ENCODE measurements around the gene PATL1. TPM values are rescaled to one million over a fixed set of nuclear protein-coding genes. Genes with fewer than 3 reads are reported as not detected.

The PATL1 gene
- total and polyA plus RNA-seq, 2 donors (not counting 1 experiment from before 2014, with no cell fraction given), result 11.6 to 68.1 TPM

- peaks cover 4% of the 10 kb centered on the region for H4K20me1 ChIP-seq (ENCODE audit: control insufficient read depth, extremely low read depth, insufficient read depth, low read length)
- DNase-seq (ENCODE audit: low read depth in 2 of 2), result peak; percentile 100
- peaks cover 7% of the 10 kb centered on the region for H3K4me1 ChIP-seq (ENCODE audit: control insufficient read depth, extremely low read depth, insufficient read depth, low read length)
- peak within 1 kb of the TSS; percentile 74 to 98 (median 93) for H3K4me3 ChIP-seq (replicated peaks in 1 of 4; ENCODE audit: control extremely low read depth in 1 of 4, insufficient read depth in 1 of 4, low read depth in 3 of 4, low read length in 4 of 4)
- peak within 1 kb of the TSS; percentile 81 for H3K9ac ChIP-seq (ENCODE audit: insufficient read depth, low read length)
- H2AFZ ChIP-seq (ENCODE audit: low read length), result peak within 1 kb of the TSS; percentile 81
- no peaks in the 10 kb centered on the region for H3K27me3 ChIP-seq (ENCODE audit: control insufficient read depth, insufficient read depth, low read length)
- H3K36me3 ChIP-seq (ENCODE audit: control insufficient read depth, insufficient read depth, low read length), result no peaks in the 10 kb centered on the region
- peak within 1 kb of the TSS; percentile 99 for H3K4me2 ChIP-seq (ENCODE audit: extremely low read depth, insufficient read depth, low read length)
- peak within 1 kb of the TSS; percentile 79 for H3K27ac ChIP-seq (ENCODE audit: insufficient read depth, low read length)
- no peak for TF ChIP-seq CTCF (conservative IDR thresholded peaks at IDR 0.05 in 1 of 2, IDR thresholded peaks at IDR 0.05 in 1 of 2; ENCODE audit: low read depth in 1 of 2, low read length in 2 of 2)
- no peak for TF ChIP-seq EZH2 (IDR thresholded peaks at IDR 0.05; ENCODE audit: low read length, missing control alignments)
- peaks cover 40% of the 10 kb centered on the region for H3K79me2 ChIP-seq (ENCODE audit: control insufficient read depth, insufficient read depth, low read length)
- H3K9me3 ChIP-seq (ENCODE audit: control insufficient read depth, insufficient read depth, low read depth, low read length), result no peaks in the 10 kb centered on the region
These were observed 53.0 kb downstream of the PATL1 start, which contains the start of gene OSBP for GRCh38 chr11:59615637-59616395. Gene OSBP, minus strand, starts transcription at chr11:59615774. Its CDS starts 110 bp downstream, at chr11:59615664.

- peaks cover 7% of the 10 kb centered on the region for H3K4me1 ChIP-seq (ENCODE audit: control insufficient read depth, extremely low read depth, insufficient read depth, low read length)
- peak in 1 of 2 donors; percentile 7 for DNase-seq (ENCODE audit: low read depth in 2 of 2)
- no peak for TF ChIP-seq EZH2 (IDR thresholded peaks at IDR 0.05; ENCODE audit: low read length, missing control alignments)
- H3K4me2 ChIP-seq (ENCODE audit: extremely low read depth, insufficient read depth, low read length), result peak overlapping the region; percentile 99
- peak overlapping the region; percentile 81 for H3K9ac ChIP-seq (ENCODE audit: insufficient read depth, low read length)
- H4K20me1 ChIP-seq (ENCODE audit: control insufficient read depth, extremely low read depth, insufficient read depth, low read length), result peaks cover 4% of the 10 kb centered on the region
- H3K27me3 ChIP-seq (ENCODE audit: control insufficient read depth, insufficient read depth, low read length), result no peaks in the 10 kb centered on the region
- no peak overlapping the region for H2AFZ ChIP-seq (ENCODE audit: low read length)
- no peaks in the 10 kb centered on the region for H3K9me3 ChIP-seq (ENCODE audit: control insufficient read depth, insufficient read depth, low read depth, low read length)
- H3K4me3 ChIP-seq (replicated peaks in 1 of 4; ENCODE audit: control extremely low read depth in 1 of 4, insufficient read depth in 1 of 4, low read depth in 3 of 4, low read length in 4 of 4), result peak overlapping the region; percentile 74 to 98 (median 93)
- H3K27ac ChIP-seq (ENCODE audit: insufficient read depth, low read length), result peak overlapping the region; percentile 75
- no peaks in the 10 kb centered on the region for H3K36me3 ChIP-seq (ENCODE audit: control insufficient read depth, insufficient read depth, low read length)
- H3K79me2 ChIP-seq (ENCODE audit: control insufficient read depth, insufficient read depth, low read length), result peaks cover 46% of the 10 kb centered on the region
These were observed 53.7 kb downstream of the PATL1 start for GRCh38 chr11:59615120-59615636.

- peak in 1 of 2 donors; percentile 9 for DNase-seq (ENCODE audit: low read depth in 2 of 2)
- H3K4me3 ChIP-seq (replicated peaks in 1 of 4; ENCODE audit: control extremely low read depth in 1 of 4, insufficient read depth in 1 of 4, low read depth in 3 of 4, low read length in 4 of 4), result peak overlapping the region; percentile 74 to 98 (median 93)
- H3K27ac ChIP-seq (ENCODE audit: insufficient read depth, low read length), result peak overlapping the region; percentile 75
- H3K79me2 ChIP-seq (ENCODE audit: control insufficient read depth, insufficient read depth, low read length), result peaks cover 46% of the 10 kb centered on the region
- H3K9me3 ChIP-seq (ENCODE audit: control insufficient read depth, insufficient read depth, low read depth, low read length), result no peaks in the 10 kb centered on the region
- peaks cover 7% of the 10 kb centered on the region for H3K4me1 ChIP-seq (ENCODE audit: control insufficient read depth, extremely low read depth, insufficient read depth, low read length)
- no peaks in the 10 kb centered on the region for H3K36me3 ChIP-seq (ENCODE audit: control insufficient read depth, insufficient read depth, low read length)
- no peak for TF ChIP-seq EZH2 (IDR thresholded peaks at IDR 0.05; ENCODE audit: low read length, missing control alignments)
- no peak overlapping the region for H2AFZ ChIP-seq (ENCODE audit: low read length)
- H3K4me2 ChIP-seq (ENCODE audit: extremely low read depth, insufficient read depth, low read length), result peak overlapping the region; percentile 99
- no peaks in the 10 kb centered on the region for H3K27me3 ChIP-seq (ENCODE audit: control insufficient read depth, insufficient read depth, low read length)
- peaks cover 4% of the 10 kb centered on the region for H4K20me1 ChIP-seq (ENCODE audit: control insufficient read depth, extremely low read depth, insufficient read depth, low read length)
- H3K9ac ChIP-seq (ENCODE audit: insufficient read depth, low read length), result peak overlapping the region; percentile 81
These were observed 54.3 kb downstream of the PATL1 start for GRCh38 chr11:59614277-59615119.

Measured in fibroblast of lung (primary cell).